NB4 (cell line): ENCODE results near the gene MEI1.

Experiments
- DNase-seq: peaks from one replicate; pipeline ENCODE4 v3.0.0; 2010; ENCODE audit warnings: low read depth
- H3K4me3 ChIP-seq: one replicate; pipeline ENCODE4 v1.5.1; 2011; ENCODE audit warnings: mild to moderate bottlenecking, low read depth, low read length, moderate library complexity
- CTCF ChIP-seq: IDR thresholded peaks from one replicate; pipeline ENCODE4 v1.5.1; 2012; ENCODE audit warnings: low read depth, low read length
- MYC ChIP-seq: IDR thresholded peaks from 2 replicates; pipeline ENCODE4 v1.6.1; 2011; ENCODE audit warnings: low read depth, low read length
- POLR2A ChIP-seq: IDR thresholded peaks from 2 replicates; pipeline ENCODE4 v1.6.1; 2011; ENCODE audit warnings: mild to moderate bottlenecking; ENCODE audit not compliant: insufficient read length; ENCODE audit errors: extremely low read depth
- TF ChIP-seq, protein P1 (sequence below): IDR thresholded peaks from 2 replicates; pipeline ENCODE4 v1.6.1; 2011; ENCODE audit warnings: low read depth, low read length

MEI1 gene

GRCh38 chr22:41787331-41787730 lies 88.0 kb downstream of the MEI1 start:
- no peak for DNase-seq
- TF ChIP-seq, protein P1, sequence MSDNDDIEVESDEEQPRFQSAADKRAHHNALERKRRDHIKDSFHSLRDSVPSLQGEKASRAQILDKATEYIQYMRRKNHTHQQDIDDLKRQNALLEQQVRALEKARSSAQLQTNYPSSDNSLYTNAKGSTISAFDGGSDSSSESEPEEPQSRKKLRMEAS, result no peak
- TF ChIP-seq CTCF (no peak), POLR2A (no peak), MYC (no peak)
- no peak overlapping the region for H3K4me3 ChIP-seq

GRCh38 chr22:41793871-41794270 lies 94.6 kb downstream of the MEI1 start:
- TF ChIP-seq MYC (no peak), POLR2A (no peak), CTCF (no peak)
- TF ChIP-seq, protein P1, result no peak
- DNase-seq, result no peak
- no peak overlapping the region for H3K4me3 ChIP-seq

- DNase-seq, result no peak
- H3K4me3 ChIP-seq, result no peak overlapping the region
- no peak for TF ChIP-seq CTCF
- TF ChIP-seq, protein P1, result no peak
- TF ChIP-seq MYC, result no peak
- TF ChIP-seq POLR2A, result no peak
Measured at GRCh38 chr22:41798736-41799135, 99.4 kb downstream of the MEI1 start.

- peak; percentile 25 for DNase-seq
- TF ChIP-seq CTCF (no peak), POLR2A (no peak), MYC (no peak)
- TF ChIP-seq, protein P1, result no peak
- H3K4me3 ChIP-seq, result peak overlapping the region; percentile 84
Measured at GRCh38 chr22:41799486-41800347, 100.4 kb downstream of the MEI1 start.

DNA sequence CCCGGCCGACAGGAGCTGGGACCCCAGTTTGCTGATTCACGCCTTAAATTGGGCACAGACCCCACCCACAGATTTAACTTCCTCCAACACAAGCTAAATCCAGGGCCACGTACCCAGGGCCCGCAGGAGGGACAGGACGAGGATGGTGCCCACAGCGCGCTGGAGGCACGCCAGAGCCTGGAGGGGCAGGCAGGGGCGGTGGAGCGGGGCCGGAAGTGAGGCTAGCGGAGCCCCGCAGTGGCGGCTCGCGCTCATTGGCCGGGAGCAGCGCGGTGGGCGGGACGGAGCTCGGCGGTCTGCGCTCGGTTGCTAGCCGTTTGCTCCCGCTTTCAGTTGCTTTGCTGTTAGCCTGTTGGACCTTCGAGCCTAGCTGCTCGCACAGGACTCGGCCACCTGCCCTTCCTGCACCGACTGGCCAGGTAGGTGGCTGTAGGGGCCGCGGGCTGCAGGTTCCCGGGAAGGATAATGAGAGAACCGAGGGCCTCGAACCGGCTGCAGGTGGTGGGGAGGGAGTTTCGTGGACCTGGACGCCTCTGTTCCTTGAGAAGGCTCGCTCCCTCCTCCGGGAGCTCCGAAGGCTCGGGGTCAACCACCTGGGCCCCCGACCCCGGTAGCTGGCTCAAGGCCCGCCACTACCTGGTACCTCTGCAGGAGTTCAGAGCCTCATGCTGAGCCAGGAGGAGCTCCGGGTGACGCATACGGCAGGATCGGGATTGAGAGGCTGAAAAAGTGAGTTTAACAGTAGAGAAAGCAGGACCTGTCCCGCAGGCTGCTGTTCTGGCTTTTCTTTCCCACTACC lies 101.2 kb downstream of the MEI1 start, which contains the start of gene CCDC134:
Gene CCDC134, plus strand, starts transcription at position 332 of the 799 bp plus-strand sequence. CDS start 8,212 bp downstream, outside the sequence.
- DNase-seq, result peak; percentile 96
- peak within 1 kb of the TSS; percentile 84 for H3K4me3 ChIP-seq
- TF ChIP-seq, protein P1, result peak; percentile 73; the same call in 1 of the 2 replicates
- TF ChIP-seq POLR2A, result peak; percentile 83
- no peak for TF ChIP-seq CTCF
- peak; percentile 69 for TF ChIP-seq MYC
